GM23338 (cell line): ENCODE results near the gene USP5.
A peak's percentile ranks its signal among the peaks of the same experiment; 100 is the strongest.

Experiments used
- CTCF ChIP-seq, 2 experiments: fragments of 200-600 bp in 1 of 2; sonication (generic) in 1 of 2; conservative IDR thresholded peaks; 2 replicates each; pipeline versions ENCODE4 v1.5.1 to v1.6.1; 2016 to 2017; ENCODE audit warnings: antibody characterized with exemption in 2 of 2, low read depth in 2 of 2, mild to moderate bottlenecking in 2 of 2, moderate library complexity in 1 of 2
- EZH2phosphoT487 ChIP-seq: fragments of 200-600 bp; sonication (generic); IDR thresholded peaks from one replicate; pipeline ENCODE4 v1.8.1; 2018; ENCODE audit warnings: antibody characterized with exemption; ENCODE audit not compliant: unreplicated experiment
- REST ChIP-seq: IDR thresholded peaks from one replicate; pipeline ENCODE4 v1.6.1; 2018; ENCODE audit warnings: antibody characterized with exemption; ENCODE audit not compliant: unreplicated experiment
- ZNF331 ChIP-seq: fragments of 250-450 bp; sonication (Bioruptor Pico); IDR thresholded peaks from 2 replicates; pipeline ENCODE4 v1.5.0; 2020; ENCODE audit warnings: low read depth, mild to moderate bottlenecking, moderate library complexity

DNA sequence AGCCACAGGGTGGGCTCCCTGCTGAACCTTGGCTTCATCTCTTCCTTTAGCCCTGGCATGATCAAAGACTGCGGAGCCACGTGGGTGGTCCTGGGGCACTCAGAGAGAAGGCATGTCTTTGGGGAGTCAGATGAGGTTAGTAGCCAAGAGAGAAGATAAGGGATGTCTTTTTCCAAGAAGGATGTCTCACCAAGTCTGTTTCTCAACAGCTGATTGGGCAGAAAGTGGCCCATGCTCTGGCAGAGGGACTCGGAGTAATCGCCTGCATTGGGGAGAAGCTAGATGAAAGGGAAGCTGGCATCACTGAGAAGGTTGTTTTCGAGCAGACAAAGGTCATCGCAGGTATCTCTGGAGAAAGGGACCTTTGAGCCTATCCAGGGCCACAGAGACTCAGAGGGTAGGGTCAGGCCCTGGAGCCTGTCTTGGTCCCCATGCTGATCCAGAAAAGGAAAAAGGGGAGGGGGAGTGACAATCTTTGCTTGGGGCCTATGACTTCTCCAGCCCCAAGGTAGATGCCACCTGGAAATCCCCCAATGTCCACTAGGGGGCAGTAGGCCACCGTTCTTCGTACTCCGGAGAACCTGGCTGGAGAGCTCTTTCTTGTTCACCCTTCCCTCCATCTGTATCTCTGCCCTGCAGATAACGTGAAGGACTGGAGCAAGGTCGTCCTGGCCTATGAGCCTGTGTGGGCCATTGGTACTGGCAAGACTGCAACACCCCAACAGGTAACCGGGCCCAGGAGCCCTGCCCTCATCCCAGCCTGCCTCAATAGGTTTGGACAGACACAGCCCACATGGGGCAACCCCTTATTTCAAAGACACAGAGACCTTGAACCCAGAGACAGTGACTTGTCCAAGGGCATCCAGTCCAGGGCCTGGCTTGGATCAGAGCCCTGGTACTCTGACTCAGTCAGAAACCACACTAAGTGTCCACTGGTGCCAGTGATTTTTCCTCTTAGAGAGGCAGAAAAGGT lies 17.4 kb downstream of the USP5 start:
- TF ChIP-seq CTCF (conservative IDR thresholded peaks at IDR 0.05; ENCODE audit: low read depth in 2 of 2) (peak; percentile 91 to 94), REST (no peak), EZH2phosphoT487 (no peak), ZNF331 (CRISPR knock-in tag) (no peak)
